Heart left ventricle (tissue), 13 donors: ENCODE measurements around the gene KCTD17.

Experiments used
- CTCF ChIP-seq, 12 donors: fragments of 200-600 bp; sonication (generic) in 4 of 12; IDR thresholded peaks; one replicate each; pipeline versions ENCODE4 v1.5.0 to v1.8.0; 2018 to 2022; ENCODE audit warnings: antibody characterized with exemption in 12 of 12, mild to moderate bottlenecking in 5 of 12
- POLR2A ChIP-seq, 2 donors: fragments of 450-650 bp; IDR thresholded peaks; one replicate each; pipeline ENCODE4 v1.6.1; 2017; ENCODE audit warnings: antibody characterized with exemption in 2 of 2, mild to moderate bottlenecking in 2 of 2, moderate library complexity in 2 of 2
- donor health status: ischemic (EF 13 %, LVEDD 7.1; RV severe dilation, severe dysfunction).
- donor health status: DM: no; HTN: yes; CAD: no.
- donor health status: DM: no; HTN: no; CAD: no.
- donor health status: ischemic (EF 25% LVEDD 6.9; RV normal size, moderate dysfunction).
- donor health status: ischemic (EF 25% LVEDD 5.7; RV mildly dilated, moderate dysfunction).
- donor health status: ischemic (EF 35%, LVEDD 5.7; RV mildly dilated, moderate dysfunction).
- donor health status: nonischemic (EF 11% LVEDD 7.7; RV severe dilation, severe dysfunction).
- donor health status: DM: yes; HTN: yes; CAD: no.
- donor health status: PGD.
- donor health status: ischemic (EF 29% LVEDD 5.4; RV normal size, mild dysfunction).
- donor health status: nonischemic (EF 23%, LVEDD 6.1; RV moderate dilation, normal function).

GRCh38 chr22:37063431-37064420, 12.2 kb downstream of the KCTD17 start:
- TF ChIP-seq CTCF (IDR thresholded peaks at IDR 0.05): no peak
- no peak for TF ChIP-seq POLR2A (IDR thresholded peaks at IDR 0.05)
